ENCODE measurements around the gene PTPRD. TPM values are rescaled to one million over a fixed set of nuclear protein-coding genes. Genes with fewer than 3 reads are reported as not detected.
A peak's percentile ranks its signal among the peaks of the same experiment; 100 is the strongest.

The PTPRD gene
- total RNA-seq, 1 experiment from 2014 or later: 32.5 TPM

DNA sequence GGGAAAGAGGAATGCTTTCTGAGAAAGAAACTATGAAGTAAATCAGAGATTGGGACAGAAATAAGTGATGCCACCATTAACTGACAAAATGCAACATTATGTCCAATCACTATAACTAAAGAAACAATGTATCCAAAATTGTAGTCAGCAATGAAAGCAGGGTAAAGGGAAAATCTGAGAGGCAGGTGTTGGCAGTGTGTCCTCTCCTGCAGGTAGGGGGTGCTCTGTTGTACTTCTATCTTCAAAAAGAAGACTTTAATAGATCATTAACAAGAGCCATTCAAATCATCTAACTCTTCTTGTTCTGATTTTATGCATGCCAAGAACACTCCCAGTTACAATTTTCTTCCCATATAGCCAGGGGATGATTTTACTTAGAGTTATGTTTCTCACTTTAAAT lies 1275.7 kb downstream of the PTPRD start:
- Histone ChIP-seq H3K4ac (ENCODE audit: low read depth, low read length) (no peak overlapping the region), H3K14ac (ENCODE audit: insufficient read depth, low read length) (no peak overlapping the region), H3T11ph (ENCODE audit: low read length) (no peak overlapping the region), H3K9ac (ENCODE audit: extremely low read depth, insufficient read length, low read length) (no peak overlapping the region), H2BK20ac (ENCODE audit: low read depth, low read length, poor library complexity, severe bottlenecking) (no peak overlapping the region), H4K91ac (ENCODE audit: insufficient read length, low read depth, low read length) (no peak overlapping the region), H3K18ac (ENCODE audit: insufficient read length, low read depth, low read length) (no peak overlapping the region), H2AFZ (ENCODE audit: low read length) (no peak overlapping the region), H3K4me2 (ENCODE audit: insufficient read depth, insufficient read length, low read length) (no peak overlapping the region), H3K56ac (ENCODE audit: insufficient read length, low read depth, low read length) (no peak overlapping the region), H3K27ac (ENCODE audit: insufficient read length, low read depth, low read length) (no peak overlapping the region), H4K5ac (ENCODE audit: insufficient read length, low read depth, low read length) (no peak overlapping the region), H2BK5ac (ENCODE audit: insufficient read length, low read length) (no peak overlapping the region), H2BK120ac (ENCODE audit: low read depth, low read length, poor library complexity, severe bottlenecking) (no peak overlapping the region), H3K9me3 (ENCODE audit: control insufficient read depth, low read depth, low read length) (no peaks in the 10 kb centered on the region), H3K79me2 (ENCODE audit: insufficient read depth, low read length) (no peaks in the 10 kb centered on the region), H3K79me1 (ENCODE audit: insufficient read depth, low read depth, low read length, poor library complexity, severe bottlenecking) (no peaks in the 10 kb centered on the region), H4K20me1 (ENCODE audit: control insufficient read depth, insufficient read depth, insufficient read length) (no peaks in the 10 kb centered on the region), H2BK12ac (ENCODE audit: insufficient read length, low read depth, low read length) (no peak overlapping the region), H3K27me3 (ENCODE audit: insufficient read depth, low read length) (no peaks in the 10 kb centered on the region), H3K23me2 (ENCODE audit: insufficient read length, low read depth, low read length, poor library complexity, severe bottlenecking) (no peaks in the 10 kb centered on the region), H3K23ac (ENCODE audit: insufficient read length, low read depth, low read length) (no peak overlapping the region), H2BK15ac (ENCODE audit: low read depth, low read length) (no peak overlapping the region), H2AK5ac (ENCODE audit: insufficient read length, low read length) (no peak overlapping the region), H3K4me1 (ENCODE audit: insufficient read depth, low read length) (no peaks in the 10 kb centered on the region), H4K8ac (replicated peaks; ENCODE audit: insufficient read length, low read depth, low read length) (no peak overlapping the region)
- no peaks in the 10 kb centered on the region for H3K36me3 Mint-ChIP-seq (ENCODE audit: insufficient read depth in 1 of 3, low read depth in 3 of 3)
- H3K27ac Mint-ChIP-seq: no peak overlapping the region
- TF ChIP-seq, protein P1, sequence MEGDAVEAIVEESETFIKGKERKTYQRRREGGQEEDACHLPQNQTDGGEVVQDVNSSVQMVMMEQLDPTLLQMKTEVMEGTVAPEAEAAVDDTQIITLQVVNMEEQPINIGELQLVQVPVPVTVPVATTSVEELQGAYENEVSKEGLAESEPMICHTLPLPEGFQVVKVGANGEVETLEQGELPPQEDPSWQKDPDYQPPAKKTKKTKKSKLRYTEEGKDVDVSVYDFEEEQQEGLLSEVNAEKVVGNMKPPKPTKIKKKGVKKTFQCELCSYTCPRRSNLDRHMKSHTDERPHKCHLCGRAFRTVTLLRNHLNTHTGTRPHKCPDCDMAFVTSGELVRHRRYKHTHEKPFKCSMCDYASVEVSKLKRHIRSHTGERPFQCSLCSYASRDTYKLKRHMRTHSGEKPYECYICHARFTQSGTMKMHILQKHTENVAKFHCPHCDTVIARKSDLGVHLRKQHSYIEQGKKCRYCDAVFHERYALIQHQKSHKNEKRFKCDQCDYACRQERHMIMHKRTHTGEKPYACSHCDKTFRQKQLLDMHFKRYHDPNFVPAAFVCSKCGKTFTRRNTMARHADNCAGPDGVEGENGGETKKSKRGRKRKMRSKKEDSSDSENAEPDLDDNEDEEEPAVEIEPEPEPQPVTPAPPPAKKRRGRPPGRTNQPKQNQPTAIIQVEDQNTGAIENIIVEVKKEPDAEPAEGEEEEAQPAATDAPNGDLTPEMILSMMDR (conservative IDR thresholded peaks at IDR 0.05): peak; percentile 70
- peaks cover 4 to 10% of the 10 kb centered on the region in 2 experiments for H3K4me1 Mint-ChIP-seq
- no peaks in the 10 kb centered on the region for H3K9me3 Mint-ChIP-seq
- DNase-seq: no peak
- H3K4me3 Mint-ChIP-seq: no peak overlapping the region
- no peaks in the 10 kb centered on the region for H3K27me3 Mint-ChIP-seq (ENCODE audit: low read depth)

All from H9 (cell line).